HTR-8/SVneo (cell line): ENCODE results near the gene MYO1F.

Experiments used
- DNase-seq: peaks from one replicate; pipeline ENCODE4 v3.0.0; 2011; ENCODE audit warnings: low spot score, mixed read lengths; ENCODE audit not compliant: insufficient read length
- FAIRE-seq: peaks from 2 replicates; lab custom pipeline; 2011; peaks lifted over from hg19 to GRCh38; lab: Jason Lieb, UNC

Gene MYO1F

DNA sequence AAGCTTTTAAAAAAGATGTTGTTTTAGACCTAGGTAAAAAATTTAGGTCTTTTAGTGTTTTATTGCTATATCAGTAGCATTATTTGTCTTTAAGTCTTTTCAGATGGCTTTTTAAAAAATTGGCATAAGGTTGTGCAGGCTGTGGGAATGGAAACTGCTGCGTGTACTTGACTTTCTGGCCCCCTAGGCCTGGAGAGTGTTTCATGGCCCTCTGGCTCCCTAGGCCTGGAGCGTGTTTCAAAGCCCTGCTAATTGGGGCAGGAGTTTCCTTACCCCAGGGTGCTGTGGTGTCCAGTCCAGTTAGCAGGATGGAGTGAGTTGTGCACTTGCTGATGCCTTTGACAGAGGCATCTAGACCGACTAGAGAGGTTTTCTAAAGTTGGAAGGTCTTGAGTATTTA, 98.6 kb downstream of the MYO1F start:
- no peak for FAIRE-seq
- no peak for DNase-seq

DNA sequence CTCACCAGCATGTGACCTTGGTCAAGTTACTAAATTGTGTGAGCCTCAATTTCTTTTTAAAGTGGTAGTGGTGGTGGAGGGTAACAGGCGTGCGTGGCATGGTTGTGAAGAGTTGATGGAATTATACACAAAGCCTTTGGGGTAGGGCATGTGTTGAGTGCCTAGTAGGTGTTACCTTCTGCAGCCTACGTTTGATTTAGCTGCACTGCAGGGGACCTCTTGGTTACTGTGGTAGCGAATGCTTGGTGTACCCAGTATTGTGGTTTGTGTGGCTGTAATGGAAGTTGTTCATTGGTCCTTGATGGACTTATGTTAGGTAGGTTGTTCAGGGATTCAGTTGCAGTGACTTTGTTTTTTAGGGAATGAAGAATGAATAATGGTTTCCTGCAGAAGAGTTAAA, 99.4 kb downstream of the MYO1F start:
- no peak for FAIRE-seq
- no peak for DNase-seq

DNA sequence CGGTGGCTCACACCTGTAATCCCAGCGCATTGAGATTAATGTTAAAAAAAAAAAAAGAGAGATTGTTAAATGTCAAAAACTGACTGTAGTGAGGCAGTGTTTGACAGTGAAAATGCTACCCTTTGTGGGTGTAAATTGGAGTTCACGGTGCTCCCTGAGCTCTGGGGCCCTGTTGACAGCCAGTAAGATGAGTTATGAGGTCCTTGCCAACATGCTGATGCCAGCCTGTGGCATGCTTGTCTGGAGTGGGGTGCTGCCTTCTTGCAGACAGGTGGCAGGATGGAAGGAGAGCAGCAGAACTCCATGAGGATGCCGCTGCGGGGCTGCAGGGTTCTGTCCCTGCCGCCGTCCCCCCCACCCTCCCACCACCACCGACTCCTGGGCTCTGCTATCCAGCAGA, 100.7 kb downstream of the MYO1F start:
- no peak for FAIRE-seq
- no peak for DNase-seq

DNA sequence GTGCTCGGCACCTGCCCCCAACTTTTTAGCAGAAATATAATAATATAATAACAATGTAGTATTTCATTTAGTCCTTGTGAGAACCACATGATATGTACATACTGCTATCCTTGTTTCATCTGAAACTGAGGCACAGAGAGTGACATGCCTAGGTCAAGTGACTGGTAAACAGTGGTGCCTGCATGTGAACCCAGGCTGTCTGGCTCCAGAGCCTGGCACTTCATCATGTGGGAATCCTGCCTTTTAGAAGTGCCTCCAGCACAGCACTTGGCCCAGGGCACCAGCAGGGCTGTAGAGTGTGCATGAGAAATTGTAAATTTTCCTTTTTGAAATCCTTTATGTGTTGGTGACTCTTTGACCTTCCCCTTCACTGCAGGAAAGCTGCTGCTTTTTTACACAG, 102.2 kb downstream of the MYO1F start:
- FAIRE-seq (no peak), DNase-seq (no peak)

DNA sequence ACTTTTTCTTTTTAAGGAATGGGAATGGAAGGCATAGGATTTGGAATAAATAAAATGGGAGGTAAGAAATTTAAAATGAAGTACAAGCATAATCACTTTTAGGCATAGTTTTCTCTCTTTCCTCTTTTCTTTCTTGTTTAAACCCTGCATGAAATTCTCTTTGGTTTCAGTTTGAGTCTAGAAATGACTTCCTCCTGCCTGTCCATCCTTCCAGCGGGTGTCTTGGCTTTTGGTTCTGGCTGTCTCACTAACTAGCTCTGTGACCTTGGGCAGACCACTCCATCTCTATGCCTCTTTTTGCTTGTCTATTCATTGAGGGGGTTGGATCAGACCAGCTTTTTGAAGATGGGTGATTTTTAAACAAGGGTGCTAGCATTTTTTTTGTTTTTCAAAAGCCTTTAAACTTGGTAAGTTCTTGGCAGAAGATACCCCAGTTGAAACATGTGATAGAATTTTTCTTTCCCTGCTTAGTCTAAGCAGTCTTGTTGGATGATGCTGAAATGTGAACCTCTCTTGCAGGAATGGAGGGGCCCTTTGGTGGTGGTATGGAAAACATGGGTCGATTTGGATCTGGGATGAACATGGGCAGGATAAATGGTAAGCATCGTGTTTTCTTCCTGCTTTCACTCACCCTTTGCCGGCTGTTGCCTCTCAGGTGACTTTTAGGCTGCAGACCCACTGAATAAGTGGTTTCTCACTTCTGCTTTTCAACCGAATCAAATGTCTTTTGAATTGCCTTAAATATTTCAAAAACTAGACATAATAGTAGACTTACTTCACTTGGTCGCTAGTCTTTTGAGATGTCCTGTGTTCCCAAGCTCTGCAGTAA, 103.4 kb downstream of the MYO1F start:
- FAIRE-seq, result no peak
- DNase-seq, result no peak
